ENCODE results near the gene DIO2.

The DIO2 gene

GRCh38 chr14:80172375-80173051 is 38.8 kb downstream of the DIO2 start:
- no peak for TF ChIP-seq CTCF (IDR thresholded peaks at IDR 0.05; ENCODE audit: borderline replicate concordance, insufficient read depth, low read depth, low read length)
- no peak overlapping the region for H3K4me3 ChIP-seq (ENCODE audit: low read depth, low read length)

GRCh38 chr14:80167793-80168448 is 43.4 kb downstream of the DIO2 start:
- TF ChIP-seq CTCF (IDR thresholded peaks at IDR 0.05; ENCODE audit: borderline replicate concordance, insufficient read depth, low read depth, low read length): no peak
- no peak overlapping the region for H3K4me3 ChIP-seq (ENCODE audit: low read depth, low read length)

- no peak overlapping the region for H3K4me3 ChIP-seq (ENCODE audit: low read depth, low read length)
- no peak for TF ChIP-seq CTCF (IDR thresholded peaks at IDR 0.05; ENCODE audit: borderline replicate concordance, insufficient read depth, low read depth, low read length)
These were observed 46.1 kb downstream of the DIO2 start for GRCh38 chr14:80164991-80165721.

- TF ChIP-seq CTCF (IDR thresholded peaks at IDR 0.05; ENCODE audit: borderline replicate concordance, insufficient read depth, low read depth, low read length): no peak
- no peak overlapping the region for H3K4me3 ChIP-seq (ENCODE audit: low read depth, low read length)
These were observed 58.5 kb downstream of the DIO2 start for GRCh38 chr14:80152763-80153162.

GRCh38 chr14:80152166-80152565 is 59.1 kb downstream of the DIO2 start:
- no peak overlapping the region for H3K4me3 ChIP-seq (ENCODE audit: low read depth, low read length)
- TF ChIP-seq CTCF (IDR thresholded peaks at IDR 0.05; ENCODE audit: borderline replicate concordance, insufficient read depth, low read depth, low read length): no peak

GRCh38 chr14:80150301-80150700 is 61.0 kb downstream of the DIO2 start:
- no peak for TF ChIP-seq CTCF (IDR thresholded peaks at IDR 0.05; ENCODE audit: borderline replicate concordance, insufficient read depth, low read depth, low read length)
- H3K4me3 ChIP-seq (ENCODE audit: low read depth, low read length): no peak overlapping the region
